Upper lobe of left lung (tissue), 6 donors: ENCODE results near the gene KLHL29. TPM values are rescaled to one million over a fixed set of nuclear protein-coding genes. Genes with fewer than 3 reads are reported as not detected.

Experiments used
- ATAC-seq, 2 donors: fragments of 200-7000 bp; cut with Tn5 transposase; one replicate each; pipeline ENCODE4 v1.9.1; 2022; ENCODE audit warnings: mild to moderate bottlenecking in 2 of 2, moderate library complexity in 2 of 2; ENCODE audit not compliant: low FRiP score in 2 of 2
- DNase-seq, 2 donors: peaks; one replicate each; pipeline ENCODE4 v3.0.0-alpha.2; 2019 to 2020
- H3K27ac ChIP-seq, 4 donors: fragments of 200-600 bp; sonication (generic); one replicate each; pipeline ENCODE4 v1.5.1; 2016 to 2019
- H3K27me3 ChIP-seq, 4 donors: fragments of 200-600 bp; sonication (generic); one replicate each; pipeline ENCODE4 v1.5.1; 2017 to 2019
- H3K36me3 ChIP-seq, 4 donors: fragments of 200-600 bp; sonication (generic); one replicate each; pipeline ENCODE4 v1.5.1; 2016 to 2019
- H3K4me1 ChIP-seq, 4 donors: fragments of 200-600 bp; sonication (generic); one replicate each; pipeline ENCODE4 v1.5.1; 2018 to 2019
- H3K4me3 ChIP-seq, 4 donors: fragments of 200-600 bp; sonication (generic); one replicate each; pipeline ENCODE4 v1.5.1; 2017 to 2019; ENCODE audit warnings: mild to moderate bottlenecking in 2 of 4, moderate library complexity in 1 of 4
- H3K9me3 ChIP-seq, 4 donors: fragments of 200-600 bp; sonication (generic); one replicate each; pipeline ENCODE4 v1.5.1; 2018 to 2019
- CTCF ChIP-seq, 6 experiments: fragments of 450-650 bp in 4 of 6; fragments of 200-600 bp in 2 of 6; sonication (generic) in 2 of 6; IDR thresholded peaks; one replicate each; pipeline ENCODE4 v1.5.1; 2016 to 2019; ENCODE audit warnings: antibody characterized with exemption in 6 of 6
- EP300 ChIP-seq, 4 donors: sonication (generic); formaldehyde crosslinking; IDR thresholded peaks; one replicate each; pipeline ENCODE4 v1.5.1; 2017; ENCODE audit warnings: antibody characterized with exemption in 4 of 4, control low read depth in 2 of 4
- POLR2A ChIP-seq, 4 donors: fragments of 450-650 bp; IDR thresholded peaks; one replicate each; pipeline ENCODE4 v1.5.1; 2016 to 2017; ENCODE audit warnings: antibody characterized with exemption in 4 of 4, mild to moderate bottlenecking in 2 of 4
- POLR2AphosphoS5 ChIP-seq, 2 donors: sonication (generic); formaldehyde crosslinking; IDR thresholded peaks; one replicate each; pipeline ENCODE4 v1.5.1; 2017; ENCODE audit warnings: antibody characterized with exemption in 2 of 2
- WGBS, 2 donors: methylation state at CpG; one replicate each; pipeline ENCODE4 v1.1.5; 2017 to 2018; 5-methylcytosine and 5-hydroxymethylcytosine counted together
- total RNA-seq, 6 donors: library from RNA; depleted of rRNA in 4 of 6; stranded (reverse); fragments of >200 nt in 4 of 6; gene quantifications; one replicate each; pipeline versions ENCODE4 v1.1.0 to v1.2.1, GENCODE V29; 2016 to 2021
- donor health status: DM: no; HTN: no; CAD: no; lungs with moderate emphysema.
- donor health status: DM: no; HTN: yes; CAD: no; lungs with severe emphysema.

KLHL29 gene
- total RNA-seq, 6 donors from 2014 or later: 8.6 to 34.4 (median 18.2) TPM

DNA sequence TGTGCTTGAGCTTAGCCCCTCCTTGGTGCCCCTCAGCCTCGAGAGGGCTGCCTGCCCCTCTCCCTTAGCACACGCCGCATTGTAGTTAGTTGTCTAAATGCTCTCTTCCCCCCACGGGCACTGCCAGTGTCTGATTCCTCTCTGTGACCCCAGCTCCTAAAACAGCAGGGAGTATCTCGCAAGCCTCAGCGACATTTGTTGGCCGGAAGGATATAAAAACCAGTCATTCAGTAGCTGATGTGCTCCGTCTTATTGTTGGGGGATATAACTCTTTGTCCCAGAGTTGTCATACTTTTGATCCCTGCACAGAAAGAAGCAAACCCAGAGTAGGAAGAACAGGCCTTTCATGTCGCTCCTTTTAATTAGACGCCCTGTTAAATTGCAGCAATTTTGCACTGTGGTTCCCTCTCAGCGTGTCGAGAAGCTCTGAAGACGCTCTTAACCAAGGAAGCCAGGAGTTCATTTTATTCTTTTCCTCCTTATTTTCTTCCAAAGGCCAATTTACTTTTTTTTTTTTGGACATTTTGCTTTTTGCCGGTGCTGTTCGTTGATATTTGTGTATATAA is 201.8 kb downstream of the KLHL29 start:
- Histone ChIP-seq H3K27me3 (no peaks in the 10 kb centered on the region), H3K4me3 (no peak overlapping the region), H3K36me3 (no peaks in the 10 kb centered on the region), H3K27ac (no peak overlapping the region), H3K4me1 (no peaks in the 10 kb centered on the region), H3K9me3 (no peaks in the 10 kb centered on the region)
- DNase-seq (no peak), ATAC-seq (no peak)
- TF ChIP-seq CTCF (IDR thresholded peaks at IDR 0.05) (no peak), POLR2A (IDR thresholded peaks at IDR 0.05) (no peak), POLR2AphosphoS5 (IDR thresholded peaks at IDR 0.05) (no peak), EP300 (IDR thresholded peaks at IDR 0.05) (no peak)
- WGBS, 2 donors: 84 to 86% methylated on average over 15 of the region's 15 CpGs

DNA sequence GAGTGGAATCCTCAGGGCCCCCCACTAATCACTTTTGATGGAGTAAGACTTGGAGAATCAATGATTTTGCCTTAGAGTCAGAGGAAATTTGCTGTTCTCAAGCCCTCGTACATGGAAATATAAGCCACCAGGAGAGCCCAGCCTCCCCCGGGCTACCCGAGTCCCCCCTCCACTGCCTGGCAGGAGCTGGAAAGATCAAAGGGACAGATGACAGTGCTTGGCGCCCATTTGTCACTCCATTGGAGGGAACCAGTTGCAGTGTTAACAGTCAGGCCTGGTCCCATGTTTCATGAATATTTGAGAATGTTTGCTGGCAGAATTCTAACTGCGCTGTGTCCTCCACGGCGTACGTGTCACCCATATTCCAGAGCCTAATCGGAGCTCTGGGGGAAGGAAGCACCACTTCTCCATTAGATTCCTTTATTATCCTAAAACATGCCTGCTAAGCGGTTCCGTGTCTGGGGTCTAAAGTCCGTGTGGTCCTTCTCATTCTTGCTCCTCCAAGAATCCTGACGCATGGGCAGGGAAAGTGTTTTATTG is 202.4 kb downstream of the KLHL29 start:
- ATAC-seq (no peak), DNase-seq (no peak)
- H3K4me3 ChIP-seq: no peak overlapping the region
- H3K36me3 ChIP-seq: no peaks in the 10 kb centered on the region
- H3K27ac ChIP-seq: no peak overlapping the region
- H3K27me3 ChIP-seq: no peaks in the 10 kb centered on the region
- H3K4me1 ChIP-seq: no peaks in the 10 kb centered on the region
- no peaks in the 10 kb centered on the region for H3K9me3 ChIP-seq
- 91 to 92% methylated on average over 12 to 13 of the region's 13 CpGs for WGBS, 2 donors
- TF ChIP-seq POLR2A (IDR thresholded peaks at IDR 0.05): no peak
- no peak for TF ChIP-seq CTCF (IDR thresholded peaks at IDR 0.05)
- no peak for TF ChIP-seq EP300 (IDR thresholded peaks at IDR 0.05)
- no peak for TF ChIP-seq POLR2AphosphoS5 (IDR thresholded peaks at IDR 0.05)

DNA sequence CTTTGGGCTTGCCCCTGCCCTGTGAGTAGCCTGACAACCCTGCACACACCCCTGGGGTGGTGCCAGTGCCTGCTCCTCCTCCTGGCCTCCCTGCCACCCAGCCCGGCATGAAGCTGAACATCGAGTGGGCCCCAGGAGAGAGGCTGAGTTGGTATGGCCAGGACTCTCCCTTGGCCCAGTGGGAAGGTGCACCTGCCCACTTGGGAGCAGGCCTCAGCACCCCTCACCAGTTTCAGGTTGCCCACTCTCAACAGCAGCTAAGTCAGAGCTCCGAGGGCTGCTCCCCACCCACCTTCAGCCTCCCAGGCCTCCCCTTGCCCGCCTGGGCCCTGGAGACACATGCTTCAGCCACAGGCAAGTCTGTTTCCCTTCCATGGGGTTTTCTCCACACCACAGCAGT is 203.1 kb downstream of the KLHL29 start:
- DNase-seq: no peak
- WGBS, 2 donors: 89% methylated on average over 3 of the region's 4 CpGs; no CpG with 5 or more reads in 1 of the 2 donors
- no peaks in the 10 kb centered on the region for H3K4me1 ChIP-seq

GRCh38 chr2:23588508-23589201 is 203.7 kb downstream of the KLHL29 start:
- no peak for ATAC-seq
- Histone ChIP-seq H3K27me3 (no peaks in the 10 kb centered on the region), H3K4me1 (no peaks in the 10 kb centered on the region), H3K9me3 (no peaks in the 10 kb centered on the region), H3K27ac (no peak overlapping the region), H3K4me3 (no peak overlapping the region), H3K36me3 (no peaks in the 10 kb centered on the region)
- TF ChIP-seq POLR2AphosphoS5 (IDR thresholded peaks at IDR 0.05): no peak
- no peak for TF ChIP-seq EP300 (IDR thresholded peaks at IDR 0.05)
- no peak for TF ChIP-seq CTCF (IDR thresholded peaks at IDR 0.05)
- no peak for TF ChIP-seq POLR2A (IDR thresholded peaks at IDR 0.05)
- 95% methylated on average over 16 to 18 of the region's 18 CpGs for WGBS, 2 donors
- no peak for DNase-seq

More for the DNA sequence above, 203.1 kb downstream of the KLHL29 start:
- H3K9me3 ChIP-seq: no peaks in the 10 kb centered on the region
- no peak overlapping the region for H3K4me3 ChIP-seq
- no peaks in the 10 kb centered on the region for H3K27me3 ChIP-seq
- no peak for ATAC-seq
- H3K36me3 ChIP-seq: no peaks in the 10 kb centered on the region
- no peak overlapping the region for H3K27ac ChIP-seq
- TF ChIP-seq EP300 (IDR thresholded peaks at IDR 0.05): no peak
- TF ChIP-seq POLR2A (IDR thresholded peaks at IDR 0.05): no peak
- no peak for TF ChIP-seq POLR2AphosphoS5 (IDR thresholded peaks at IDR 0.05)
- TF ChIP-seq CTCF (IDR thresholded peaks at IDR 0.05): no peak
